H9 (cell line): Measurements from ENCODE around the gene UBA1. TPM values are rescaled to one million over a fixed set of nuclear protein-coding genes. Genes with fewer than 3 reads are reported as not detected.

ENCODE experiments used
- DNase-seq: peaks from one replicate; pipeline ENCODE4 v3.0.0-alpha.2; 2017
- H2AFZ ChIP-seq: one replicate; pipeline ENCODE4 v1.6.1; 2013; ENCODE audit warnings: mild to moderate bottlenecking, low read length, control low read depth, moderate library complexity
- H2AK5ac ChIP-seq: 2 replicates; pipeline ENCODE4 v1.6.1; 2013; ENCODE audit warnings: low read length, control low read depth, mixed read lengths; ENCODE audit not compliant: insufficient read length
- H2BK120ac ChIP-seq: one replicate; pipeline ENCODE4 v1.6.1; 2013; ENCODE audit warnings: low read depth, mild to moderate bottlenecking, low read length, control low read depth, inconsistent platforms; ENCODE audit not compliant: poor library complexity, severe bottlenecking
- H2BK12ac ChIP-seq: 2 replicates; pipeline ENCODE4 v1.6.1; 2013; ENCODE audit warnings: low read length, control low read depth, mixed read lengths, low read depth; ENCODE audit not compliant: insufficient read length
- H2BK15ac ChIP-seq: 2 replicates; pipeline ENCODE4 v1.6.1; 2013; ENCODE audit warnings: low read depth, low read length, control low read depth
- H2BK20ac ChIP-seq: one replicate; pipeline ENCODE4 v1.6.1; 2013; ENCODE audit warnings: low read depth, mild to moderate bottlenecking, low read length, control low read depth, inconsistent platforms; ENCODE audit not compliant: poor library complexity, severe bottlenecking
- H2BK5ac ChIP-seq: 2 replicates; pipeline ENCODE4 v1.6.1; 2013; ENCODE audit warnings: low read length, control low read depth, mixed read lengths; ENCODE audit not compliant: insufficient read length
- H3K14ac ChIP-seq: 2 replicates; pipeline ENCODE4 v1.6.1; 2013; ENCODE audit warnings: low read length, control low read depth; ENCODE audit not compliant: insufficient read depth
- H3K18ac ChIP-seq: 2 replicates; pipeline ENCODE4 v1.6.1; 2013; ENCODE audit warnings: low read depth, mild to moderate bottlenecking, mixed read lengths, low read length, control low read depth; ENCODE audit not compliant: insufficient read length
- H3K23ac ChIP-seq: 2 replicates; pipeline ENCODE4 v1.6.1; 2013; ENCODE audit warnings: low read length, control low read depth, mixed read lengths, low read depth; ENCODE audit not compliant: insufficient read length
- H3K23me2 ChIP-seq: 2 replicates; pipeline ENCODE4 v1.6.1; 2013; ENCODE audit warnings: low read depth, mild to moderate bottlenecking, mixed read lengths, low read length, control low read depth; ENCODE audit not compliant: insufficient read length, poor library complexity, severe bottlenecking
- H3K27ac ChIP-seq: 2 replicates; pipeline ENCODE4 v1.5.1; 2013; ENCODE audit warnings: low read length, control low read depth, mixed read lengths, low read depth; ENCODE audit not compliant: insufficient read length
- H3K27me3 ChIP-seq: 2 replicates; pipeline ENCODE4 v1.6.1; 2013; ENCODE audit warnings: low read length, control low read depth, inconsistent platforms; ENCODE audit not compliant: insufficient read depth
- H3K4ac ChIP-seq: 2 replicates; pipeline ENCODE4 v1.6.1; 2013; ENCODE audit warnings: low read depth, mild to moderate bottlenecking, control low read depth, inconsistent platforms, low read length, moderate library complexity
- H3K4me1 ChIP-seq: 2 replicates; pipeline ENCODE4 v1.6.1; 2013; ENCODE audit warnings: low read length, control low read depth, inconsistent platforms; ENCODE audit not compliant: insufficient read depth
- H3K4me2 ChIP-seq: 2 replicates; pipeline ENCODE4 v1.6.1; 2013; ENCODE audit warnings: low read length, control low read depth, mixed read lengths; ENCODE audit not compliant: insufficient read length, insufficient read depth
- H3K56ac ChIP-seq: 2 replicates; pipeline ENCODE4 v1.6.1; 2013; ENCODE audit warnings: low read depth, mild to moderate bottlenecking, mixed read lengths, low read length, control low read depth; ENCODE audit not compliant: insufficient read length
- H3K79me1 ChIP-seq: 2 replicates; pipeline ENCODE4 v1.6.1; 2013; ENCODE audit warnings: low read depth, mild to moderate bottlenecking, moderate library complexity, low read length, control low read depth, inconsistent platforms; ENCODE audit not compliant: insufficient read depth, poor library complexity, severe bottlenecking
- H3K79me2 ChIP-seq: 2 replicates; pipeline ENCODE4 v1.6.1; 2013; ENCODE audit warnings: low read length, control low read depth, inconsistent platforms; ENCODE audit not compliant: insufficient read depth
- H3K9ac ChIP-seq: 2 replicates; pipeline ENCODE4 v1.6.1; 2013; ENCODE audit warnings: low read length, control low read depth, mixed read lengths; ENCODE audit not compliant: insufficient read length; ENCODE audit errors: extremely low read depth
- H3K9me3 ChIP-seq: one replicate; pipeline ENCODE4 v1.6.1; 2013; ENCODE audit warnings: low read depth, low read length, inconsistent platforms; ENCODE audit not compliant: control insufficient read depth
- H3T11ph ChIP-seq: one replicate; pipeline ENCODE4 v1.6.1; 2013; ENCODE audit warnings: mild to moderate bottlenecking, low read length, control low read depth, inconsistent platforms
- H4K20me1 ChIP-seq: one replicate; pipeline ENCODE4 v1.6.1; 2013; ENCODE audit not compliant: control insufficient read depth, insufficient read length, insufficient read depth
- H4K5ac ChIP-seq: 2 replicates; pipeline ENCODE4 v1.6.1; 2013; ENCODE audit warnings: low read depth, mild to moderate bottlenecking, mixed read lengths, low read length, control low read depth; ENCODE audit not compliant: insufficient read length
- H4K8ac ChIP-seq: replicated peaks from 2 replicates; pipeline ENCODE4 v1.6.1; 2013; ENCODE audit warnings: low read length, control low read depth, mixed read lengths, low read depth; ENCODE audit not compliant: insufficient read length
- H4K91ac ChIP-seq: 2 replicates; pipeline ENCODE4 v1.6.1; 2013; ENCODE audit warnings: low read depth, mild to moderate bottlenecking, moderate library complexity, mixed read lengths, low read length, control low read depth; ENCODE audit not compliant: insufficient read length
- H3K27ac Mint-ChIP-seq, 3 experiments: 2 replicates in 2 of 3; 3 replicates in 1 of 3; pipeline ENCODE4 v1.8.0; 2020 to 2021; ENCODE audit warnings: mixed read lengths in 3 of 3, mild to moderate bottlenecking in 1 of 3, moderate library complexity in 1 of 3
- H3K27me3 Mint-ChIP-seq: 2 replicates; pipeline ENCODE4 v1.8.0; 2021; ENCODE audit warnings: low read depth, mild to moderate bottlenecking, moderate library complexity, mixed read lengths
- H3K36me3 Mint-ChIP-seq, 3 experiments: 2 replicates in 2 of 3; 3 replicates in 1 of 3; pipeline ENCODE4 v1.8.0; 2020 to 2021; ENCODE audit warnings: low read depth in 3 of 3, mixed read lengths in 3 of 3; ENCODE audit not compliant: insufficient read depth in 1 of 3
- H3K4me1 Mint-ChIP-seq, 2 experiments: 2 replicates each; pipeline ENCODE4 v1.8.0; 2020; ENCODE audit warnings: mixed read lengths in 2 of 2
- H3K4me3 Mint-ChIP-seq, 2 experiments: 2 replicates in 1 of 2; 3 replicates in 1 of 2; pipeline ENCODE4 v1.8.0; 2020 to 2021; ENCODE audit warnings: mild to moderate bottlenecking in 2 of 2, mixed read lengths in 2 of 2, moderate library complexity in 1 of 2
- H3K9me3 Mint-ChIP-seq, 2 experiments: 2 replicates in 1 of 2; 3 replicates in 1 of 2; pipeline ENCODE4 v1.8.0; 2020; ENCODE audit warnings: mild to moderate bottlenecking in 2 of 2, mixed read lengths in 2 of 2, moderate library complexity in 1 of 2
- WGBS: extraction: QIAGEN DNeasy Blood & Tissue Kit; methylation state at CpG from one replicate; pipeline ENCODE4 v1.1.7; 2013; ENCODE audit warnings: missing lambda C conversion rate, low lambda C conversion rate, mixed read lengths; ENCODE audit not compliant: insufficient read length; ENCODE audit errors: extremely low coverage; 5-methylcytosine and 5-hydroxymethylcytosine counted together
- total RNA-seq: library from RNA; stranded (reverse); gene quantifications from 2 replicates; pipeline ENCODE4 v1.2.1, GENCODE V29; 2021
- TF ChIP-seq, protein P1 (sequence below): fragments of 200-600 bp; sonication (generic); conservative IDR thresholded peaks from 3 replicates; pipeline ENCODE4 v1.8.0; 2021; ENCODE audit warnings: antibody characterized with exemption, mild to moderate bottlenecking

UBA1 gene
- total RNA-seq, 1 experiment from 2014 or later, result 427 TPM

GRCh38 chrX:47244676-47245075 lies 51.0 kb downstream of the UBA1 start:
- no peaks in the 10 kb centered on the region for H3K4me1 Mint-ChIP-seq
- no peak overlapping the region for H2BK20ac ChIP-seq
- H3T11ph ChIP-seq, result no peak overlapping the region
- no peak overlapping the region for H2BK12ac ChIP-seq
- no peaks in the 10 kb centered on the region; the same call in 1 of the 2 replicates for H3K27me3 Mint-ChIP-seq
- H3K79me1 ChIP-seq, result no peaks in the 10 kb centered on the region
- no peak overlapping the region for H3K56ac ChIP-seq
- H3K9me3 Mint-ChIP-seq, result no peaks in the 10 kb centered on the region; a peak in 1 of 5 replicates
- no peak overlapping the region for H2AFZ ChIP-seq
- H3K4me3 Mint-ChIP-seq, result no peak overlapping the region
- no peak overlapping the region for H4K5ac ChIP-seq
- TF ChIP-seq, protein P1, sequence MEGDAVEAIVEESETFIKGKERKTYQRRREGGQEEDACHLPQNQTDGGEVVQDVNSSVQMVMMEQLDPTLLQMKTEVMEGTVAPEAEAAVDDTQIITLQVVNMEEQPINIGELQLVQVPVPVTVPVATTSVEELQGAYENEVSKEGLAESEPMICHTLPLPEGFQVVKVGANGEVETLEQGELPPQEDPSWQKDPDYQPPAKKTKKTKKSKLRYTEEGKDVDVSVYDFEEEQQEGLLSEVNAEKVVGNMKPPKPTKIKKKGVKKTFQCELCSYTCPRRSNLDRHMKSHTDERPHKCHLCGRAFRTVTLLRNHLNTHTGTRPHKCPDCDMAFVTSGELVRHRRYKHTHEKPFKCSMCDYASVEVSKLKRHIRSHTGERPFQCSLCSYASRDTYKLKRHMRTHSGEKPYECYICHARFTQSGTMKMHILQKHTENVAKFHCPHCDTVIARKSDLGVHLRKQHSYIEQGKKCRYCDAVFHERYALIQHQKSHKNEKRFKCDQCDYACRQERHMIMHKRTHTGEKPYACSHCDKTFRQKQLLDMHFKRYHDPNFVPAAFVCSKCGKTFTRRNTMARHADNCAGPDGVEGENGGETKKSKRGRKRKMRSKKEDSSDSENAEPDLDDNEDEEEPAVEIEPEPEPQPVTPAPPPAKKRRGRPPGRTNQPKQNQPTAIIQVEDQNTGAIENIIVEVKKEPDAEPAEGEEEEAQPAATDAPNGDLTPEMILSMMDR, result no peak
- no peaks in the 10 kb centered on the region for H3K4me1 ChIP-seq
- H2AK5ac ChIP-seq, result no peak overlapping the region
- H4K20me1 ChIP-seq, result no peaks in the 10 kb centered on the region
- no peaks in the 10 kb centered on the region for H3K23me2 ChIP-seq
- H3K27ac Mint-ChIP-seq, result no peak overlapping the region; a peak in 1 of 7 replicates
- H3K9ac ChIP-seq, result no peak overlapping the region
- no peak overlapping the region for H3K18ac ChIP-seq
- H3K36me3 Mint-ChIP-seq, result peaks cover 58 to 92% (median 87%) of the 10 kb centered on the region in 3 experiments; a peak in 6 of 7 replicates
- no peak overlapping the region for H4K8ac ChIP-seq
- H3K27ac ChIP-seq, result no peak overlapping the region
- H3K79me2 ChIP-seq, result no peaks in the 10 kb centered on the region
- no peak overlapping the region for H3K23ac ChIP-seq
- no peaks in the 10 kb centered on the region for H3K27me3 ChIP-seq
- no peak overlapping the region for H2BK5ac ChIP-seq
- no peak overlapping the region for H3K14ac ChIP-seq
- WGBS, result no CpG with 5 or more reads among the region's 16 CpGs
- no peak overlapping the region for H3K4me2 ChIP-seq
- H2BK120ac ChIP-seq, result no peak overlapping the region
- no peak overlapping the region for H4K91ac ChIP-seq
- DNase-seq, result no peak
- no peak overlapping the region for H3K4ac ChIP-seq
- H3K9me3 ChIP-seq, result no peaks in the 10 kb centered on the region
- no peak overlapping the region for H2BK15ac ChIP-seq
